ENCODE data around the gene TMPRSS11D.

GRCh38 chr4:67911638-67912037 is 27.8 kb upstream of the TMPRSS11D start:
- TF ChIP-seq, protein P1, sequence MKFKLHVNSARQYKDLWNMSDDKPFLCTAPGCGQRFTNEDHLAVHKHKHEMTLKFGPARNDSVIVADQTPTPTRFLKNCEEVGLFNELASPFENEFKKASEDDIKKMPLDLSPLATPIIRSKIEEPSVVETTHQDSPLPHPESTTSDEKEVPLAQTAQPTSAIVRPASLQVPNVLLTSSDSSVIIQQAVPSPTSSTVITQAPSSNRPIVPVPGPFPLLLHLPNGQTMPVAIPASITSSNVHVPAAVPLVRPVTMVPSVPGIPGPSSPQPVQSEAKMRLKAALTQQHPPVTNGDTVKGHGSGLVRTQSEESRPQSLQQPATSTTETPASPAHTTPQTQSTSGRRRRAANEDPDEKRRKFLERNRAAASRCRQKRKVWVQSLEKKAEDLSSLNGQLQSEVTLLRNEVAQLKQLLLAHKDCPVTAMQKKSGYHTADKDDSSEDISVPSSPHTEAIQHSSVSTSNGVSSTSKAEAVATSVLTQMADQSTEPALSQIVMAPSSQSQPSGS (CRISPR knock-in tag; IDR thresholded peaks at IDR 0.05), result no peak
- TF ChIP-seq HNRNPL (IDR thresholded peaks at IDR 0.05; ENCODE audit: low read depth, low read length), result no peak
- TF ChIP-seq POLR2AphosphoS5 (IDR thresholded peaks at IDR 0.05; ENCODE audit: low read depth, low read length), result no peak
- TF ChIP-seq CTCF (CRISPR knock-in tag; IDR thresholded peaks at IDR 0.05), result no peak
- TF ChIP-seq POLR2A (IDR thresholded peaks at IDR 0.05; ENCODE audit: insufficient read depth in 1 of 2, low read depth in 2 of 2, low read length in 2 of 2), result no peak
- TF ChIP-seq NCOA2 (CRISPR knock-in tag; IDR thresholded peaks at IDR 0.05), result no peak
- TF ChIP-seq, protein P2, sequence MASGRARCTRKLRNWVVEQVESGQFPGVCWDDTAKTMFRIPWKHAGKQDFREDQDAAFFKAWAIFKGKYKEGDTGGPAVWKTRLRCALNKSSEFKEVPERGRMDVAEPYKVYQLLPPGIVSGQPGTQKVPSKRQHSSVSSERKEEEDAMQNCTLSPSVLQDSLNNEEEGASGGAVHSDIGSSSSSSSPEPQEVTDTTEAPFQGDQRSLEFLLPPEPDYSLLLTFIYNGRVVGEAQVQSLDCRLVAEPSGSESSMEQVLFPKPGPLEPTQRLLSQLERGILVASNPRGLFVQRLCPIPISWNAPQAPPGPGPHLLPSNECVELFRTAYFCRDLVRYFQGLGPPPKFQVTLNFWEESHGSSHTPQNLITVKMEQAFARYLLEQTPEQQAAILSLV (CRISPR knock-in tag; IDR thresholded peaks at IDR 0.05; ENCODE audit: borderline replicate concordance), result no peak
- TF ChIP-seq IRF1 (CRISPR knock-in tag; IDR thresholded peaks at IDR 0.05; ENCODE audit: low read depth), result no peak
- no peak for TF ChIP-seq TCF12 (IDR thresholded peaks at IDR 0.05)
- TF ChIP-seq TCF12 (CRISPR knock-in tag; IDR thresholded peaks at IDR 0.05), result no peak
- no peak for TF ChIP-seq ZNF274 (CRISPR knock-in tag; IDR thresholded peaks at IDR 0.05)
- TF ChIP-seq, protein P3, sequence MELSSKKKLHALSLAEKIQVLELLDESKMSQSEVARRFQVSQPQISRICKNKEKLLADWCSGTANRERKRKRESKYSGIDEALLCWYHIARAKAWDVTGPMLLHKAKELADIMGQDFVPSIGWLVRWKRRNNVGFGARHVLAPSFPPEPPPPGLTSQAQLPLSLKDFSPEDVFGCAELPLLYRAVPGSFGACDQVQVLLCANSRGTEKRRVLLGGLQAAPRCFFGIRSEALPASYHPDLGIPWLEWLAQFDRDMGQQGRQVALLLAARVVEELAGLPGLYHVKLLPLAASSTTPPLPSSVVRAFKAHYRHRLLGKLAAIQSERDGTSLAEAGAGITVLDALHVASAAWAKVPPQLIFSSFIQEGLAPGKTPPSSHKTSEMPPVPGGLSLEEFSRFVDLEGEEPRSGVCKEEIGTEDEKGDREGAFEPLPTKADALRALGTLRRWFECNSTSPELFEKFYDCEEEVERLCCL (CRISPR knock-in tag; IDR thresholded peaks at IDR 0.05; ENCODE audit: borderline replicate concordance), result no peak
